Right forelimb (tissue), 1 donor: Measurements from ENCODE around the gene PCCA.
"Not testable (repeated sequence)": the region's sequence is repeated elsewhere in the genome, so short reads cannot be mapped to it uniquely, and the experiment has no call there.

Source experiments
- DNase-seq: peaks from one replicate; pipeline ENCODE4 v3.0.0-alpha.2; 2018

Gene PCCA

DNA sequence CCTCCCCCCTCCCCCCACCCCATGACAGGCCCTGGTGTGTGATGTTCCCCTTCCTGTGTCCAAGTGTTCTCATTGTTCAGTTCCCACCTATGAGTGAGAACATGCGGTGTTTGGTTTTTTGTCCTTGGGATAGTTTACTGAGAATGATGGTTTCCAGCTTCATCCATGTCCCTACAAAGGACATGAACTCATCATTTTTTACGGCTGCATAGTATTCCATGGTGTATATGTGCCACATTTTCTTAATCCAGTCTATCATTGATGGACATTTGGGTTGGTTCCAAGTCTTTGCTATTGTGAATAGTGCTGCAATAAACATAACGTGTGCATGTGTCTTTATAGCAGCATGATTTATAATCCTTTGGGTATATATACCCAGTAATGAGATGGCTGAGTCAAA lies 229.6 kb downstream of the PCCA start:
- DNase-seq = not testable (repeated sequence)

DNA sequence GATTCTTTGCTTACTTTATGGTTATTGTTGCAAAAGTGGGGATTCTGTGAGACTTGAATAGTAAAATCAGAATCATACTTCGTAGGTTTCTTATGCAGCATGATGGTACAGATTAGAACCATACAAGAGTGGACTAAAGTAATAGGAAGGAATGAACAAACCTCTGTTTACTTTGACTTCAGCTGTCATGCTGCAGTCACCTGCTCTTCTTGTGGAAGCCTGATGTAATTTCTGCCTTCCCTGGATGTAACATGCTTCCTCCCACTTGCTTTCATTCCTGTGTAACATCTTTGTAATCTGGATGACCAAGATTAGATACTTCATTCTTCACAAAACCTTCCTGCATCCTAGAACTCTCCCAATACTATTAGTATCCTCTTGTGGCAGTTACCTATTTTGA lies 235.0 kb downstream of the PCCA start:
- DNase-seq = no peak

DNA sequence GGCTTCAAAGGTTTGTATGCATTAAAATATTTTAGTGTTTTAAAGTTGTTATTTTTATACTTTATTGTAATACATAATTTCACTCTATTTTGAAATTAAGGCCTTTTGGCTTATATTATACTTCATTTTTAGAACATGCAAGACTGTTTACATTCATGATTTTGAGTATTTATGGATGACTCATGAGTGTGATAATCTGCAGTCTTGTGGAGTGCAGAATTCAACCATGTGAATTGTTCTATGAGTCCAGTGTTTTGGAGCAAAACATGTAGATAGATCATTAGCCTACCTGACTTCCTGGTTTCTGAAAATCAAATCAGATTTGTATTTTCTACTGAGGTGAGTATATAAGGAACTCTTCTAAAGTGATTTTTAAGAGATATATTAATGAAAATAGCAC lies 241.8 kb downstream of the PCCA start:
- DNase-seq = no peak

DNA sequence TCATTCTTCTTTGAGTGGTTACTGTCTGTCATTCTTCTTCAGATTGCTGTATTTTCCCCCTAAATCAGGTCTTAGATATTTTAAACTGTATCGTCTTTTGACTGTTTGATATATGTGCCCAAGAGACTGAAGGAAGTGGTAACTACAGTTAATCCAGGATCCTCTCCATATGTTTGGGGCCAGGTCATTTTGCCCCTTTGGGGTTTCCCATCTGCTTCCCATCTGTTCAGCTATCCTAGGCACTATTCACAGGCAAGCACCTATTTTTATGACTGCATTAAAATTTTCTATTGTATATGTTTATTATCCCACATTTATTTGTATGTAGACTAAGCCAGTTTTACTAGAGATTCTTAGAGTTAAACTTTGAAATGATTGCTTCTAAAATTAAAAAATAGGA lies 244.2 kb downstream of the PCCA start:
- no peak for DNase-seq

DNA sequence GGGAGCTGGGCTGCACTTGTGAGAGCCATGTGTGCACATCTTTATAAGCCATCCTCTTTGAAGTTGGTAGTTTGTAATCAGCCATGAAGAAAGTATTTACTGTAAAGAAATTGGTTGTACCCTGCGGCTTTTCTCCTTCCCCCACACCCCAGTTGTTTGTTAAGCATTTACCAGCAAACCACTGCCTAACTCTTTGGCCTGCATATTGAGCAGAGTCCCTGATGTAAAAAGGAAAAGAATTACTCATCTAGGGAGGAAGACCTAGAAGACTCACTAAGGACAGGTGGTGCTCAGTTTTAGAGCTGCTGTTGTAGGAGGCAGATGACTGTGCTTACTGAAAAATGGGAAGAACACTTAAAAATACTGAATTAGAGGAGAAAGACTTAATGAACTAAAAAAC lies 245.3 kb downstream of the PCCA start:
- no peak for DNase-seq

DNA sequence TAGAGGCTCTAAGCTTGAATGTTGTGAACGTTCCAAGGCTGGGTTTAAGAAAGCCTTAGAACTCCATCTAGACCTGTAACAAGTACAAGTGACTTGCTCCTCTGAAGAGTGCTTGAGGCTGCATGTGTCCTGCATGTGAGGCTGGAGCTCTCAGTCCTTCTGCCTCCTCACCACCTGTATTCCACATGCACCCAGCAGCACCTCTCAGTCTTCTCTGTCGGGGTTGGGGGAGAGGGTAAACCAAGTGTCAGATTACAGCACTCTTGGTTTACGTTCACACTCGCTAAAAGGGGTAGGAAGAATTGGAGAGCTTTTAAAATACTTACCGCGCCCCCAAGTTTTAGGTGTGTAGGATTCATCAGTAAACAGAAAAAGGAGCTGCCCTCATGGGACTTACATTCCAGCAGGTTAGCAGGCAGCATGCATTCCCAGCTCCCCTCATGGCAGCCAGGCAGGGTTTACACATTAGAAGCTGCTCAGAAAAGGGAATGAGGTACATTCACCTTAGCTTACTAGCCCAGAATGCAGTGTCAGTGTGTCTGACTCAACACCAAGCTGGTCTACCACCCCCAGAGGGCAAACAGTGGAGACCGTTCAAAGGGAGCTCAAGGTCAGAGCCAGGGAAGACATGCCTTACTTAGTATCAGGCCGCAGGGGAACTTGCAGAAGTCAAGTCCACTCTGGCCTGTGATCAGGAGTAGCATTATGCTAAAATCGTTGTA lies 248.1 kb downstream of the PCCA start:
- DNase-seq = no peak

DNA sequence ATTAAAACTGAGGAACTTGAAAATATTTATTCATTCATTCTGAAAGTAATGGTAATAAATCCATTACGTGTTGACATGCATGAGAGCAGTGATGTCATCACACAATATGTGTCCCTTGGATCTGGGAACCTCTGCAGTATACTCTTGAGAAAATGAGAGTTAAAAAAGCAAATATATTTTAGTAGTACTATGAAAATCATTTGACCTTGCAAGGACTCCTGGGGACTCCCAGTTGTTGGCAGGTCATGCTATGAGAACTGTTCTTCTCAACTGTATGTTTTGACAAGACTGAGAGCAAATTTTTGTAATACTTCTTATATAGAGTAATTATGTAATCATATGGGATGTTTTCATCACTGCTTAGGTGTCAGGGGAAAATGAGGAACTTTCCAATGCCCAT lies 249.4 kb downstream of the PCCA start:
- no peak for DNase-seq

DNA sequence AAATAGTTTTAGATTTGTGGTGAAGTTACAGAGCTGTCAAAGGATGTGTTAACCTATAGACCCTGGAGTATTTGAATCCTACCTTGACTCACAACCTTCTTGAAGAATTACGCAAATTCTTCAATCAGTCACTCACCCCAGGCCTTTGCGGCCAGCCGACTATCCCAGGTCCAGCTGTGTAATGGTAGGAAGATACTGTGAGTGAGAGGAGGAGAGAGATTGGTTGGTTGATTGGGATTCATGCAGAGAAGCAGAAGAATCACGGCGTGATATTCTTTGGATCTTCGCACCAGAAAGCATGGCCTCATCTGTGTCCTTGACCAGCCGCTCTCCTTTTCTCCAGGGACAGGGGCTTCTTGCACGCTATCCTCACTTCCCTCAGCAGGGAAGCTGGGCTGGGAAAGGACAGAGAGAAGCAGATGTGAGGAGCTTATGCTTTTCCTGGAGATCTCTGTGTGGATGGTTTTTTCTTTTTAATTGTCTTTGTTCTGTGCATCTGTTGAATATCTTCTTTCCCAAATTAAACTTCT lies 250.6 kb downstream of the PCCA start:
- DNase-seq = no peak

DNA sequence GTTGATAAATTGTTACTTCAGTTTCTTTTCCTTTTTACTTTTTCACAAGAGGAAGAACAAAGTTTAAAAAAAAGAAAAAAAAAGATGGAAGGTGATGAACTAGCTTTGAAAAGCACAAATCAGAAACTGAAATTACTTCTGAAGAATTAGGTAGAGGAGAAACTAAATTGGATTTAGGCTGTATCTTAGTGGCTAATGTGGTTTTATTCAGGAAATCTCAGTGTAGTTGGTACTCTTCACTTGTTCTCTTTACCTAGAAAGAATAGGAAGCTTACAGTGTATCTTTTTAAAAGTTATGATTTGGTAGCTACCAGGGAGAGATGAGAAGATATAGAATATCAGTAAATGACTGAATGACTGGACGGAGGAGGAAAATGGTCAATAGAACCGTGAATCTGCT lies 252.0 kb downstream of the PCCA start:
- no peak for DNase-seq

DNA sequence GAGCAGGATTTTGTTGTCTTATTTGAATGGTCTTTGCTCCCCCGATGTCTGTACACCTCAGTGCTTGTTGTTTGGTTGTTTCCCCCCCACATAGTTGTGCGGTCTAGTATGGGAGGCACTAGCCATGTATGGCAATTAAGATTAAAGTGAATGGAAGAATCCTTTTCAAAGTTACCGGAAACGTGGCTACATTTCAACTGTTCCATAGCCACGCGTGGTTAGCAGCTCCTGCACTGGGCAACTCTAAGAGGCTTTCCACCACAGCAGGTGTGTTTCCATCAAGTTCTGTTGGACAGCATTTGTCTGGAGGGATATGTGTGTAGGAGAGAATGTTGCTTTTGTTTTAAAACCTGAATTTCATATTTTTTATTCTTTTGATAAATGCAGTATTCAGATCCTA lies 252.4 kb downstream of the PCCA start:
- DNase-seq = no peak

DNA sequence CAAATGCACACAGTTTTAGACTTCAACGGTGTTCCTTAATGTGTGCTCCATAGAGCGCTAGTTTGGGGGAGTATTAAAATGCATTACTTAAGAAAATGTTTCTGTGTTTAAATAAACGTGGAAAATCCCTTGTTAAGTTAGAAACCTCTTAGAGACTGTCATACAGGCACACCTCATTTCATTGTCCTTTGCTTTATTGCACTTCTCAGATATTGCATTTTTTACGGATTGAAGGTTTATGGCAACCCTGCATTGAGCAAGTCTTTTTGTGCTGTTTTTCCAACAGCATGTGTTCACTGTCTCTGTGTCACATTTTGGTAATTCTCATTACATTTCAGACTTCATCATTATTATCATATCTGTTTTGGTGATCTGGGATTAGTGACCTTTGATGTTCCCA lies 255.7 kb downstream of the PCCA start:
- no peak for DNase-seq

DNA sequence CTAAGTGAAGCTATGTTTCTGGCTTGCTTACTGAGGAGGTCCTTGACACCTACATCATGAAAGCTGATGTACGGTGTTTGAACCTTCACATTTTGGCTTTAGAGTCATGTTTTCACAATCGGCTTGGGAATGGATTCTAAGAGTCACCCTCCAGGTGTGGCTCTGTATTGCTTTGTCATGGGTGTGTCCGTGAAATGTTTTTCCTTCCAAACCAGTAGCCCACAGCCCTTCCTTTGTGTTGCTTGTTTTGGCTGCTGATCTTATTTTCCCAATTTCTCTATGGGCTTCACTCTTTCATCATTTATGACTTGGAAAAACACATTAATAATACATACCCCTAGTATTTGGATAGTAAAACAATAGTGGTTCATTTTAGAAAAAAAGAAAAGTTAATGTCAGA lies 259.1 kb downstream of the PCCA start:
- DNase-seq = no peak

DNA sequence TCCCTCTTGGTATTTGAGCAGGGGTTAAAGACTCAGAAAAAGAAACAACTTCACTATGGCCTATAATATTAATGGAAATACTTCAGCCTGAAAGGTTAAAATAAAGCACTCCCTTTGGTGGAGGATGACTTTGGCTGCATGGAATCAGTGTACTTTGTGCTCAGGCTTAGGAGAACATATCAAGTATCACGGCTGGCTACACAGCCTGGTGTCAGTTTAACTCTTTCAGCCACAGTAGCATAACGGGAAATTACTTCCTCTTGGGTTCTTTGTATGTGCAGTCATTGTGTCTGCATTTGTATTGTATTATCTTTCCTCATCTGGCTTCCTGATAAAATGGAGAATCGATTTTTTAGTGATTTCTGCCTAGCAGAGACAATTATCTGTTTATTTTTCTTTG lies 260.7 kb downstream of the PCCA start:
- no peak for DNase-seq

DNA sequence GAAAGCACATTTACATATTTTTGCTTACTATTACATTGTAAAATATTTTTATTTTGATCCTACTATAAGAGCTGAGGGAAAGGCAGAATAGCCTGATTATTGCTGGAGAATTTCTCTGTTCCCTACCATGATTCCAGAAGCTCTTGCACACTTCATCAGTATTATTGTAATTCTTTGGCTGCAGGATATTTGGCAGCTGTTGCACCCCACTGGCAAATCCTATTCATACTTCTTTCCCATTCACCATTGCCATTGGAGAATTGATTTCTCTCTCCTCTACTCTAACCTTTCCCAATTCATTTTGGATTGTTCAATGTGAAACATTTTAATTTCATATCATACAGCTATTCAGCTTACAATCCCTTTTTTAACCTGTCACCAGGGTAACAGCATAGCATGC lies 261.7 kb downstream of the PCCA start:
- DNase-seq = no peak

DNA sequence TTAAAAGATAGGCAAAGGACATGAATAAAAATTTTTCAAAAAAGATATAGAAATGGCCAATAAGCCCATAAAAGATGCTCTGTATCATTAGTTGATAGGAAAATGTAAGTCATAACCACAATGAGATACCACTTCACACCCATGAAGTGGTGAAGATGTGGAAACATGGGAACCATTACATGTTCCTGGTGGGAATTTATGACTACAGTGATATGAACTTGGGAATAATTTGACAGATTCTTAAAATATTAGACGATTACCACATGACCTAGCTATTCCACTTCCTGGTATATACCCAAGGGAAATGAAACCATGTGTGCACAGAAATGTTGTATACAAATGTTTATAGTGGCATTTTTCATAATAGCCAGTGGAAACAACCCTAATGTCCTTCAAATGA lies 267.5 kb downstream of the PCCA start:
- no peak for DNase-seq

DNA sequence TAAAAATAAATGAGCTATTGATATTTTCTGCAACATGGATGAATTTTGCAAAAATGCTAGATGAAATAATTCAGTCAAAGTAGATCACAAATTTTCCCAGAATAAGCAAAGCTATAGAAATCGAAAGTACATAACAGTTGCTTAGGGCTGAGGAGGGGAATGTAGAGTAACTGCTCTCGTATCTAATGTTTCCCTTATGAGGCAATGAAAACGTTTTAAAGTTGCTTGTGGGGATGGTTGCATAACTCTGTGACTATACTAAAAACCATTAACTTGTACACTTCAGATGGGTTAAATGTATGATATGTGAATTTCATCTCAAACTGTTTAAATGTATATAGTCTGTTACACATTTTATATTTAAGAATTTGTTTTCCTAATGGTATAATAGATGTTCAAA lies 268.0 kb downstream of the PCCA start:
- DNase-seq = no peak

DNA sequence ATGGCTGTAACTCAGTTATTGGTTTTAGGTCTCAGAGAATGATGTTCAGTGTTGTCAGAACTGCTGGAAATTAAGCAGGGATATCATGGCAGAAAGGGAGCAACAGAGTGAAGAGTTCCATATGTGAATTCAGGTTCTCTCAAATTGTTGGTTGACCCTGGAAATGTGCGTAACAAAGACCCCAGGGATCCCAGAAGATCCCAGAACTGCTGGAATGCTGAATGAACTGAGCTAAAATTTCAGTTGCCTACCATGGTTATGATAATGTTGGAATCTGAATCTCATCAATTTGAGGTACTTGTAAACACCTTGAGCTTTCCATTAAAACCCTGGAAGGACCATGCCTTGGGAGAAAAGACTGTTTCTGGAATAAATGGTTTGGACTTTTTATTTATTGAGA lies 268.9 kb downstream of the PCCA start:
- no peak for DNase-seq

DNA sequence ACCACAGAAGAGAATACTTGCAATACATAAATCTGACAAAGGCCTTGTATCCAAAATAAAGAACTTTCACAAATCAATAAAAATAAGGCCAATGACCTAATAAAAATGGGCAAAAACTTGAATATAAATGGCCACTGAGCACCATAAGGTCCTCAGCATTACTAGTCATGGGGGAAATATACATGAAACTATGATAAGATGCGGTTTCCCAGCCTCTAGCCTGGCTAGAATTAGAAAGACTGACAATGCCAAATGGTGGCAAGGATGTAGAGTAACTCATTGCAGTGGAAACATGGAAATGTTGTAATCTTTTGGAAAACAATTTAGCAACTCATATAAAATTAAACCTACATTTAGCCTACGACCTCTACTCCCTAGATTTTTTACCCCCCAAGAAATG lies 272.6 kb downstream of the PCCA start:
- DNase-seq = no peak

DNA sequence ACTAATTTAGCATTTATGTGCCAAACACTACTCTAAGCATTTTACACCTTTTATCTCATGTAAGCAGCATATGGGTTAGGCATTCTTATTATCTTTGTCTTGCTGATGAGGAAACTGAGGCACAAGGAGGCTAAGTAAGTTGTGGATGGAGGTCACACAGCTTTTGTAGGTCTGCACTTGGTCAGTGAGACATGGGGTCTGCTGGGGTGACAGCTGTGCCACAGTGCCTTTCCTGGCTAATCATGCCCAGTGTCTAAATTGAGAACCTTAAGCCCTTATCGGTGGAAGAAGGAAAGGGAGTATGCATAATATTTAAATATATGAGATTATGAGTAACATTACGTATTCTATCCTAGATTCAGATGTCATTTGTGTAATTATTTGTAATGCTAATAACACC lies 273.5 kb downstream of the PCCA start:
- no peak for DNase-seq

DNA sequence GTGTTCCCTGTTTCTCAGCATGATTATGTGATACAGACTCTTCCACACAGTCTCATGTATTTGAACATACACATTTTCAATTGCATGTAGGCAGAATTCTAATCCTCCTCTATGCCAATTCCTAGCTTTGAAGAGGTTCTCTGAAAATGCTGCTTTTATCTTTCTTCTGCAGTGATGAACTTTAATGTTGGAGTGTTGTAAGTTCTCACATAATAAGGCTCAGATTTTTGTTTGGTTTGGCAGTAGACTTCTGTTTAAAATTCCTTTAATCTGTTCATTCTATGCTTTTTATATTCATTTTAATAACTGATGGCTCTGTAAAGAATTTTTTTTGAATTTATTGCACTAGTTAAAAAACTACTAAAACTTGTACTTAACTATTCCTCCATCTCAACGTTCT lies 273.9 kb downstream of the PCCA start:
- DNase-seq = no peak

DNA sequence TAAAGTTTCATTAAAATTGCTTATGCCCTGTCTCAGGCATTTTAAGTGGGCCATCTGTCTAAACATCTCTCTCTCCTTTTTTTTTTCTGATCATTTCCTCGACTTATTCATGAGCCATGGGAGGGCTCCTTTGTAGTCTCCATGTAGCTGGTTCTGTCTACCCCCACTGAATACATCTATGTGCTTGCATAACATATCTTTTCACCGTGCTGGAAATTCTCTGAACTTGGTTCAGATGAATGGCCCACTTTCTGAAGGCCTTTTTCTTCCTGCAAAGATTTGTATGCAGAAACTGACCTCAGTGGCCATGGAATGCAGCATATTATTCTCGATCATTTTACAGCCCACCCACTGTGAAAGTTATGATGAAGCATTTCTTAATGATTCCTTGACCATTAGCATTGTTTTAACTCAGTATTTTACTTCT lies 274.4 kb downstream of the PCCA start:
- DNase-seq = no peak

DNA sequence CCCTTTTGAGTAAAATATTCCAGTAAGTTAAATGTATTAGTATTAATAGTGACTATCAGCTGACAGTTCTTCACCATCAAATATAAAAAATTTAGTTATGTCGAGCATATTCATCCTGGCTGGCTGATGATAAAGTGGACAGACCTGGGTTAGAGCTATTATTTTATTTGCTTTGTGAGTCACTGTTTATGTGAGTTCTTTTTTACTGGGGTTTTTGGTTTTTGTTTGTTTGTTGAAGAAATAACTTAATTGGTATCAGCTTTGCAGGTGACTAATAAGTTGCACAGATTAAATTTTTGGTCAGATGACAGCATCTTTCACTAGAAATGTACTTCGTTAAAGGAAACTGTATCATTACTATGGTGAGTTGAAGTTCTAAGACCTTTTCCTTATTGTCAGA lies 275.0 kb downstream of the PCCA start:
- no peak for DNase-seq

DNA sequence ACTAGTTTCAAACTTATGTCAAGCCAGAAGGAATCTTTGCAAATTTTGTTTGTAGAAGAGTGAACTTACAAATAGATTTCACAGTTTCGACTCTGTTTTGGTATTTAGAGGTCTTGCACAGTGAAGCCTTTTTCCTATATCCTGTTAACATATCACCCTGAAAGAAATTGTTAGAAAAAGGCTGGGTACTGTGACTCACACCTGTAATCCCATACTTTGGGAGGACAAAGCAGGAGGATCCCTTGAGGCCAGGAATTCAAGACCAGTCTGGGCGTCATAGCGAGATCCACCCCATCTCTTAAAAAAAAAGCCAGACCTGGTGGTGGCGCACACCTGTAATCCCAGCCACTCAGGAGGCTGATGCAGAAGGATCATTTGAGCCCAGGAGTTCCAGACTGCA lies 275.7 kb downstream of the PCCA start:
- DNase-seq = no peak

DNA sequence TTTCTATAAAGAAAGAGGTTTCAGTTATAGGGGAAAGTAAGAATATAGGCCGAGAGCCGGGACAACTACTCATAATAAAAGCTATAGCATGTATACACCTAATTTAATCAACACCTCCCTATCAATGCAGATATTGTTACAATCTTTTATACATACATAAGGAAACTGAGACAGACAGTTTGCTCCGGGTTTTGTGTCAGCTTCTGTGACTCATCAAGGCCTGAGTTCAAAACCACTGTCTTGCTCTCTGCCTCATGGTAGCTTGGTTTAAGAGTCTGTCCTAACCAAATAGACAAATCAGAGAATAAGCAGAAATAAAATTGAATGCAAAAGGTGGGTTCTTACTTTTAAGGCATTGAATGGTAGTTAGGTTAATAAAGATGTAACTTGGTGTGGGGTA lies 276.8 kb downstream of the PCCA start:
- DNase-seq = no peak

DNA sequence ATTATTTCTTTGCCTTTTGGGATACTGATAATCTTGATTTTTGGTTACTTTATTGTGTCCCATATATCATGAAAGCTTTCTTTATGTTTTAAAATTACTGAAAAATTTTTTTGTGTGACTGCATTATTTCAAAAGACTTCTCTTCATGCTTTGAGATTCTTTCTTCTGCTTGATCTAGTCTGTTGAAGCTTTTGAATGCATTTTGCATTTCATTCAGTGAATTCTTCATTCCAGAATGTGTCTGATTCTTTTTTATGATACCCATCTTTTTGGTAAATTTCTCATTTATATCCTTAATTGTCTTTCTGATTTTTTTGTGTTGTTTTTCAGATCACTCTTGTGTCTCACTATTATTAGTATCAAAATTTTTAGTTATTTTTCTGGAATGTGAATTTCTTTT lies 289.6 kb downstream of the PCCA start:
- DNase-seq = no peak
